GM19023 (cell line): ENCODE results near the gene CAP2.
"Not testable (repeated sequence)": the region's sequence is repeated elsewhere in the genome, so short reads cannot be mapped to it uniquely, and the experiment has no call there.

Experiments used
- ATAC-seq: cut with Tn5 transposase; IDR thresholded peaks from one replicate; pipeline ENCODE4 v1.9.1; 2021; ENCODE audit warnings: mild to moderate bottlenecking, moderate library complexity; ENCODE audit not compliant: unreplicated experiment

CAP2 gene

GRCh38 chr6:17396256-17396655 is 2.9 kb downstream of the CAP2 start:
- no peak for ATAC-seq

- ATAC-seq: no peak
Observed at GRCh38 chr6:17397764-17398194, 4.4 kb downstream of the CAP2 start.

DNA sequence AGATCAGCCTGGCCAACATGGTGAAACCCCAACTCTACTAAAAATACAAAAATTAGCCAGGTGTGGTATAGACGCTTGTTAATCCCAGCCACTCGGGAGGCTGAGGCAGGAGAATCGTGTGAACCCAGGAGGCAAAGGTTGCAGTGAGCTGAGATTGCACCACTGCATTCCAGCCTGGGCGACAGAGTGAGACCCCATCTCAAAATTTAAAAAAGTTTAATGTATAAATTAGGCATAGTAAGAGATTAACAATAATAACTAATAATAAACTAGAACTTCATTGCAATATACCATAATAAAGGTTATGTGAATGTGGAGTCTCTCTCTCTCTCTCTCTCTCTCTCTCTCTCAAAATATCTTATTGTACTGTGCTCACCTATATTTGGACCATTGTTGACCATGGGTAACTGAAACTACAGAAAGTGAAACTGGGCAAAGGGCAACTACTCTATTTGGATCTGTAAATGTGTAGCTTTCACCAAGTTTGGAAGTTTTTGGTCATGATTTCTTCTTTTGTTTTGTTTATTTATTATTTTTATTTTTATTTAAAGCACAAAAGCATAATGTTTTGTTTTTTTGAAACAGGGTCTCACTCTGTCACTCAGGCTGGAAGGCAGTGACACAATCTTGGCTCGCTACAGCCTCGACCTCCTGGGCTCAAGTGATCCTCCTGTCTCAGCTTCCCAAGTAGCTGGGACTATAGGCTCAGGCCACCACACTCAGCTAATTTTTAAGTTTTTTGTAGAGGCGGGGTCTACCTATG is 12.0 kb downstream of the CAP2 start:
- ATAC-seq: not testable (repeated sequence)

- no peak for ATAC-seq
Observed at GRCh38 chr6:17405944-17406245, 12.5 kb downstream of the CAP2 start.

DNA sequence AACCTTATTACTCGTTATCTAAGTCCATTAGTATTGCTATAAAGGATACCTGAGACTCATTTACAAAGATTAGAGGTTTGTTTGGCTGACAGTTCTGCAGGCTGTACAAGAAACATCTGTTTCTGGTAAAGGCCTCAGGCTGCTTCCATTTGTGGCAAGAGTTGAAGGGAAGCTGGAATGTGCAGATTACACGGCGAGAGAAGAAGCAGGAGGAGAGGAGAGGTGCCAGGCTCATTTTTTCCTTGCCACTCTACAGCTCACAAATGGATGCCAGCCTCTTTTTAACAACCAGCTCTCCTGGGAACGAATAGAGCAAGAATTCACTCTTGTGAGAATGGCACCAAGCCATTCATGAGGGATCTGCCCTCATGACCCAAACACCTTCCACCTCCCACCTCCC is 14.7 kb downstream of the CAP2 start:
- ATAC-seq: no peak

DNA sequence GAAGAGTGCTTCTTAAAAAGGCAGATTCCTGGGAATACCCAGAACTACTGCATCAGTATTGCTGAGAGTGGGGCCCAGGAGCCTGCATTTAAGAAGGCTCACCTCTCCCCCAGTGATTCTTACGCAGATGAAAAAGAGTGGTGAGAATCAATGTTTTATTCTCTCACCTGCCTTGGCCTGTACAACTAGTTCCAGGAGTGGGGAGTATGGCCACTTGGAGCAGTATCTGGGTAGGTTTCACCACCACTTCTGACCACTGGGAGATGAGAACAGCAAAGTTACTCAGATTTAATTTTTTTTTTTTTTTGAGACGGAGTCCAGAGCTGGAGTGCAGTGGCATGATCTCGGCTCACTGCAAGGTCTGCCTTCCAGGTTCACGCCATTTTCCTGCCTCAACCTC is 16.9 kb downstream of the CAP2 start:
- ATAC-seq: no peak

DNA sequence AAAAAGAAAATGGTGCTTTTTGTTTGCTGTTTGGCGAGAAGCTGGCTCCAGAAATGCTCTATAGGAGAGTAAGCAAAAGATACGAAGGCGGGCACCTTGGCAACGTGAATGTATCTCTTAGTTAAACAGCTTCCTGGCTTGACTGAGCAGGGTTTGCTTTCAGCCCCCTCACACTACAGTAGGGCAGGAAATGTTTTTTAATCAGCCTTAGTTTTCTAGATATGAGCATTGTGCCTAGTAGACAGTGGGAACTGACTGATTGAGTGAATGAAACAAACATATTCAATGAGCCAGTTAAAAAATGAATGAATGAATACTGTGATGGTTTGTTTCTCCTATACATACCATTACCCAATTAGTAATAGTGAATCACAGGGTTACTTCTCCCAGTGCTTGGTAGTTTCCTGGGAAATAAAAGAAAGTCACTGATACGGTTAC is 19.9 kb downstream of the CAP2 start:
- ATAC-seq: no peak

- not testable (repeated sequence) for ATAC-seq
Observed at GRCh38 chr6:17414395-17414794, 21.0 kb downstream of the CAP2 start.

GRCh38 chr6:17415321-17415720 is 21.9 kb downstream of the CAP2 start:
- no peak for ATAC-seq

DNA sequence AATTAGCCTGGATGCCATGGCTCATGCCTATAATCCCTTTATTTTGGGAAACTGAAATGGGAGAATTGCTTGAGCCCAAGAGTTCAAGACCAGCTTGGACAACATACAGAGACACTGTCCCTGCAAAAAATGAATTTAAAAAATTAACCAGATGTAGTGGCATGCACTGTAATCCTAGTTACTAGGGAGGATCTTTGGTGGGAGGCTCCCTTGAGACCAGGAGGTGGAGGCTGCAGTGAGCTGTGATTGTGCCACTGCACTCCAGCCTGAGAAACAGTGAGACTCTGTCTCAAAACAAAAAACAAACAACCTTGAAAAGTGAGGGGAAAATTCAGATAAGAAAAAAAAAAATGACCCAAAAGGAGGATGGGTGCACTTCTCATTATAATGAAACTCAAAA is 23.4 kb downstream of the CAP2 start:
- no peak for ATAC-seq

DNA sequence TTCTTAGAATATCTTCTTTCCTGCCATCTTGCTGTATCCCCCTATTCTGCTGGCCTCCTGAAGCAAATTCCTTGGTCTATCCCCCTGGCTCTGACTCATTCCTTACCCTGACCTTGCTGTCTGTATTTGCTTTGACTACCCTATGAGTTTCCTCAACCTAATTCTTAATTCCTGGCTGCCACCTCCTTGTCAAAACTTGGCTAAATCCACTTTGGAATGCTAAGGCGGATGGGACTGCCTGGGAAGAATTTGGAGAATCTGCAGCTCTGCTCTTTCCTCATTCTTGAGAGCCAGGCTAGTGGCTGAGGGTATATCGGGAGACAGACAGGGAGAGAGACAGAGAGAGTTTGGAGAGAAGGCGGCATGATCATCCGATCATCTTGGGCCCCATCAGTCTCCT is 24.4 kb downstream of the CAP2 start:
- no peak for ATAC-seq

GRCh38 chr6:17418281-17419188 is 25.1 kb downstream of the CAP2 start:
- ATAC-seq: no peak

GRCh38 chr6:17419189-17419575 is 25.8 kb downstream of the CAP2 start:
- no peak for ATAC-seq

- ATAC-seq: no peak
Observed at GRCh38 chr6:17420368-17420767, 27.0 kb downstream of the CAP2 start.

GRCh38 chr6:17421406-17421805 is 28.0 kb downstream of the CAP2 start:
- ATAC-seq: no peak

- no peak for ATAC-seq
Observed at GRCh38 chr6:17423026-17423425, 29.6 kb downstream of the CAP2 start.

- ATAC-seq: no peak
Observed at GRCh38 chr6:17427062-17427461, 33.7 kb downstream of the CAP2 start.

DNA sequence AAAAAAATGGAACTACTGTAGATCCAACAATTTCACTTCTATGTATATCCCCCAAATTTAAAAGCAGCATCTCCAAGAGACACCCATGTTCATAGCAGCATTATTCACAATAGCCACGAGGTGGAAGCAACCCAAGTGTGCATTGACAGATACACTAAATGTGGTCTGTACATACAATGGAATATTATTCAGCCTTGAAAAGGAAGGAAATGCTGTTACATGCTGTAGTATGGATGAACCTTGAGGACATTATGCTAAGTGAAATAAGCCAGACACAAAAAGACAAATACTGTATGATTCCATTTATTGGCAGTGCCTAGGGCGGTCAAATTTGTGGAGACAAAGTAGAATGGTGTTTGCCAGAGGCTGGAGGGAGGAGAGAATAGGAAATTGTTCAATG is 34.2 kb downstream of the CAP2 start:
- no peak for ATAC-seq

DNA sequence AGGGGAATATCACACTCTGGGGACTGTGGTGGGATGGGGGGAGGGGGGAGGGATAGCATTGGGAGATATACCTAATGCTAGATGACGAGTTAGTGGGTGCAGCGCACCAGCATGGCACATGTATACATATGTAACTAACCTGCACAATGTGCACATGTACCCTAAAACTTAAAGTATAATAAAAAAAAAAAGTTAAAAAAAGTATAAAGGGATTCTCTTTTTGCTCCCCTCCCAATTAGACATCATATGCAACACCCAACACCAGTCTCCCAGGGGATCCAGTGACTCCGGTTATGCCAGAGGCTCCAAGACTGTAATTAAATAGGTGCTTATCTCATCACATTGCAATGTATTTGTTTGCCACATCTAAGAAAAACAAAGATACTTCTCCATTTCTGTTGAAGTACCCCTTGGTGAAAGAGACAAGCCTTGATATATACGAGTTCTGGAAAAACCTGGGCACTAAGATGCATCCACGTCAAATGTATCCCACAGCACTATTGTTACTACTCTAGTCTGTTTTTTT is 35.3 kb downstream of the CAP2 start:
- not testable (repeated sequence) for ATAC-seq

DNA sequence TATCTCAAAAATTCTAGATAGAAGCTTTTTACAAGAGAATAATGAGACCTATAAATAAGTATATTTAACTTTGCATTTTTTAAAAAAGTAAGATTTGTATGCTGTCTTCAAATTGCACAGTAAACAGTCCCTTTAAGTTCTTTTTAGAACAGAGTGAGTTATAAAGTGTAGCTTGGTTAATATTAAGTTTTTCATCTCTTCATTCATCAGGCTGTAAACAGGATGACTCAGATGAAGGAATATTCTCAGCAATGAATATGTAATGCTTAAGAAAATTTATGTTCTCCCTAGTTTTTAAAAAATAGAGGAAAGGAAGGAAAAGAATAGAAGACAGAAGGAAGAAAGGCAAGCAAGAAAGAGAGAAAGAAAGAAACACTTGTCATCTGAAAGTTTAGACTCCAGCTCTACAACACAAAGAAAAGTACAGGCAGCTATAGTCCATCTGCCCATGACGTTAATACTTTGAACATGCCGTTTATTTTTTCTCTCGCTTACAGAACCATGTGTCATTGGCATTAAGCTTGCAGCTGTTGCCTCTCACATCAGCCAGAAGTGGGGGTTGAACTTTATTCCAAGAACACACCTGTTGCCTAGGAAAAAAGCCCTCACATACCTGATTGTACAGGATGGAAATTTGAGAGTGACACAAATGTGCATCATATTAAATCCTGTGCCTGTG is 36.1 kb downstream of the CAP2 start:
- no peak for ATAC-seq

DNA sequence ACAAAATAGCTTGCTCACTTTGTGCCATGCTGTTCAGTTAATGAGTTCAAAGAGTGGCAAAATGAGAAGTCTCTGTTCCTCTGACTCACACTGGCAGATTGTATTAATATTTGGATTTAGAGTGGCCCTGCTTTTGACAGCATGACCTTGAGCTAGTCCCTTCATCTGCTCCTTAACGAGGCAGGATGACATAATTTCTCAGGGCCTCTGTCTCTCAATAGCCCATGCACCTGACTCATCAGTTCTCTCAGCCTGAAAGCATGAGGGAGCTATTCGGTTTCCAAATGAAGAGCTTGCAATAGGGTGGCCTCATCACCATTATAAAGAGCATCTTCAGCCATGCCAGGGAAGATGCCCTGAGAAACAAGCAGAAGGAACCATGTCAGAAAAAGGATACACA is 38.2 kb downstream of the CAP2 start:
- no peak for ATAC-seq
